H9 (cell line): ENCODE measurements around the gene SUFU. TPM values are rescaled to one million over a fixed set of nuclear protein-coding genes. Genes with fewer than 3 reads are reported as not detected.
A peak's percentile ranks its signal among the peaks of the same experiment; 100 is the strongest.

Source experiments
- DNase-seq: peaks from one replicate; pipeline ENCODE4 v3.0.0-alpha.2; 2017
- H2AFZ ChIP-seq: one replicate; pipeline ENCODE4 v1.6.1; 2013; ENCODE audit warnings: mild to moderate bottlenecking, low read length, control low read depth, moderate library complexity
- H2AK5ac ChIP-seq: 2 replicates; pipeline ENCODE4 v1.6.1; 2013; ENCODE audit warnings: low read length, control low read depth, mixed read lengths; ENCODE audit not compliant: insufficient read length
- H2BK120ac ChIP-seq: one replicate; pipeline ENCODE4 v1.6.1; 2013; ENCODE audit warnings: low read depth, mild to moderate bottlenecking, low read length, control low read depth, inconsistent platforms; ENCODE audit not compliant: poor library complexity, severe bottlenecking
- H2BK12ac ChIP-seq: 2 replicates; pipeline ENCODE4 v1.6.1; 2013; ENCODE audit warnings: low read length, control low read depth, mixed read lengths, low read depth; ENCODE audit not compliant: insufficient read length
- H2BK15ac ChIP-seq: 2 replicates; pipeline ENCODE4 v1.6.1; 2013; ENCODE audit warnings: low read depth, low read length, control low read depth
- H2BK20ac ChIP-seq: one replicate; pipeline ENCODE4 v1.6.1; 2013; ENCODE audit warnings: low read depth, mild to moderate bottlenecking, low read length, control low read depth, inconsistent platforms; ENCODE audit not compliant: poor library complexity, severe bottlenecking
- H2BK5ac ChIP-seq: 2 replicates; pipeline ENCODE4 v1.6.1; 2013; ENCODE audit warnings: low read length, control low read depth, mixed read lengths; ENCODE audit not compliant: insufficient read length
- H3K14ac ChIP-seq: 2 replicates; pipeline ENCODE4 v1.6.1; 2013; ENCODE audit warnings: low read length, control low read depth; ENCODE audit not compliant: insufficient read depth
- H3K18ac ChIP-seq: 2 replicates; pipeline ENCODE4 v1.6.1; 2013; ENCODE audit warnings: low read depth, mild to moderate bottlenecking, mixed read lengths, low read length, control low read depth; ENCODE audit not compliant: insufficient read length
- H3K23ac ChIP-seq: 2 replicates; pipeline ENCODE4 v1.6.1; 2013; ENCODE audit warnings: low read length, control low read depth, mixed read lengths, low read depth; ENCODE audit not compliant: insufficient read length
- H3K23me2 ChIP-seq: 2 replicates; pipeline ENCODE4 v1.6.1; 2013; ENCODE audit warnings: low read depth, mild to moderate bottlenecking, mixed read lengths, low read length, control low read depth; ENCODE audit not compliant: insufficient read length, poor library complexity, severe bottlenecking
- H3K27ac ChIP-seq: 2 replicates; pipeline ENCODE4 v1.5.1; 2013; ENCODE audit warnings: low read length, control low read depth, mixed read lengths, low read depth; ENCODE audit not compliant: insufficient read length
- H3K27me3 ChIP-seq: 2 replicates; pipeline ENCODE4 v1.6.1; 2013; ENCODE audit warnings: low read length, control low read depth, inconsistent platforms; ENCODE audit not compliant: insufficient read depth
- H3K4ac ChIP-seq: 2 replicates; pipeline ENCODE4 v1.6.1; 2013; ENCODE audit warnings: low read depth, mild to moderate bottlenecking, control low read depth, inconsistent platforms, low read length, moderate library complexity
- H3K4me1 ChIP-seq: 2 replicates; pipeline ENCODE4 v1.6.1; 2013; ENCODE audit warnings: low read length, control low read depth, inconsistent platforms; ENCODE audit not compliant: insufficient read depth
- H3K4me2 ChIP-seq: 2 replicates; pipeline ENCODE4 v1.6.1; 2013; ENCODE audit warnings: low read length, control low read depth, mixed read lengths; ENCODE audit not compliant: insufficient read length, insufficient read depth
- H3K56ac ChIP-seq: 2 replicates; pipeline ENCODE4 v1.6.1; 2013; ENCODE audit warnings: low read depth, mild to moderate bottlenecking, mixed read lengths, low read length, control low read depth; ENCODE audit not compliant: insufficient read length
- H3K79me1 ChIP-seq: 2 replicates; pipeline ENCODE4 v1.6.1; 2013; ENCODE audit warnings: low read depth, mild to moderate bottlenecking, moderate library complexity, low read length, control low read depth, inconsistent platforms; ENCODE audit not compliant: insufficient read depth, poor library complexity, severe bottlenecking
- H3K79me2 ChIP-seq: 2 replicates; pipeline ENCODE4 v1.6.1; 2013; ENCODE audit warnings: low read length, control low read depth, inconsistent platforms; ENCODE audit not compliant: insufficient read depth
- H3K9ac ChIP-seq: 2 replicates; pipeline ENCODE4 v1.6.1; 2013; ENCODE audit warnings: low read length, control low read depth, mixed read lengths; ENCODE audit not compliant: insufficient read length; ENCODE audit errors: extremely low read depth
- H3K9me3 ChIP-seq: one replicate; pipeline ENCODE4 v1.6.1; 2013; ENCODE audit warnings: low read depth, low read length, inconsistent platforms; ENCODE audit not compliant: control insufficient read depth
- H3T11ph ChIP-seq: one replicate; pipeline ENCODE4 v1.6.1; 2013; ENCODE audit warnings: mild to moderate bottlenecking, low read length, control low read depth, inconsistent platforms
- H4K20me1 ChIP-seq: one replicate; pipeline ENCODE4 v1.6.1; 2013; ENCODE audit not compliant: control insufficient read depth, insufficient read length, insufficient read depth
- H4K5ac ChIP-seq: 2 replicates; pipeline ENCODE4 v1.6.1; 2013; ENCODE audit warnings: low read depth, mild to moderate bottlenecking, mixed read lengths, low read length, control low read depth; ENCODE audit not compliant: insufficient read length
- H4K8ac ChIP-seq: replicated peaks from 2 replicates; pipeline ENCODE4 v1.6.1; 2013; ENCODE audit warnings: low read length, control low read depth, mixed read lengths, low read depth; ENCODE audit not compliant: insufficient read length
- H4K91ac ChIP-seq: 2 replicates; pipeline ENCODE4 v1.6.1; 2013; ENCODE audit warnings: low read depth, mild to moderate bottlenecking, moderate library complexity, mixed read lengths, low read length, control low read depth; ENCODE audit not compliant: insufficient read length
- H3K27ac Mint-ChIP-seq, 3 experiments: 2 replicates in 2 of 3; 3 replicates in 1 of 3; pipeline ENCODE4 v1.8.0; 2020 to 2021; ENCODE audit warnings: mixed read lengths in 3 of 3, mild to moderate bottlenecking in 1 of 3, moderate library complexity in 1 of 3
- H3K27me3 Mint-ChIP-seq: 2 replicates; pipeline ENCODE4 v1.8.0; 2021; ENCODE audit warnings: low read depth, mild to moderate bottlenecking, moderate library complexity, mixed read lengths
- H3K36me3 Mint-ChIP-seq, 3 experiments: 2 replicates in 2 of 3; 3 replicates in 1 of 3; pipeline ENCODE4 v1.8.0; 2020 to 2021; ENCODE audit warnings: low read depth in 3 of 3, mixed read lengths in 3 of 3; ENCODE audit not compliant: insufficient read depth in 1 of 3
- H3K4me1 Mint-ChIP-seq, 2 experiments: 2 replicates each; pipeline ENCODE4 v1.8.0; 2020; ENCODE audit warnings: mixed read lengths in 2 of 2
- H3K4me3 Mint-ChIP-seq, 2 experiments: 2 replicates in 1 of 2; 3 replicates in 1 of 2; pipeline ENCODE4 v1.8.0; 2020 to 2021; ENCODE audit warnings: mild to moderate bottlenecking in 2 of 2, mixed read lengths in 2 of 2, moderate library complexity in 1 of 2
- H3K9me3 Mint-ChIP-seq, 2 experiments: 2 replicates in 1 of 2; 3 replicates in 1 of 2; pipeline ENCODE4 v1.8.0; 2020; ENCODE audit warnings: mild to moderate bottlenecking in 2 of 2, mixed read lengths in 2 of 2, moderate library complexity in 1 of 2
- WGBS: extraction: QIAGEN DNeasy Blood & Tissue Kit; methylation state at CpG from one replicate; pipeline ENCODE4 v1.1.7; 2013; ENCODE audit warnings: missing lambda C conversion rate, low lambda C conversion rate, mixed read lengths; ENCODE audit not compliant: insufficient read length; ENCODE audit errors: extremely low coverage; 5-methylcytosine and 5-hydroxymethylcytosine counted together
- total RNA-seq: library from RNA; stranded (reverse); gene quantifications from 2 replicates; pipeline ENCODE4 v1.2.1, GENCODE V29; 2021
- TF ChIP-seq, protein P1 (sequence below): fragments of 200-600 bp; sonication (generic); conservative IDR thresholded peaks from 3 replicates; pipeline ENCODE4 v1.8.0; 2021; ENCODE audit warnings: antibody characterized with exemption, mild to moderate bottlenecking

SUFU gene
- total RNA-seq, 1 experiment from 2014 or later: 9.5 TPM

DNA sequence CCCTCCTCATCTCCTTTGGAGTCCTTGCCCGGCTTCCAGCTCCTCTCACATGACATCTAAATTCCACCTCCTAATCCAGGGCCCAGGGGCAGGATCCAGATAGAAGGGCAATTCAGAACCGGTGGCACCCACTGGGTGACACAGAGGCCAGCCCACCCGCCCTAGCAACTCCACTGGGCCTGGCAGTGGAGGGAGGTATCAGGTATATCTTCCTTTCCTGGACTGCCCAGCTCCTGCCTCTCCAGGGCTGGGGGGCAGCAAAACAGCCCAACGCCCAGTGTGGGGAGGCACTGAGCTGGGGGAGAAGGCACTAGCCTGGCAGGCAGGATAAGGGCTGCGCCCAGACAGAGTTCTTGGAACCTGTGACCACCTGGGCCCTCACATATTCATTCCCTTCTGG is 130.1 kb downstream of the SUFU start:
- peaks cover 13% of the 10 kb centered on the region for H3K4me1 ChIP-seq

More for the DNA sequence above, 130.1 kb downstream of the SUFU start:
- Histone ChIP-seq H2AK5ac (no peak overlapping the region), H3K56ac (no peak overlapping the region), H2AFZ (no peak overlapping the region), H2BK20ac (no peak overlapping the region), H3K4me2 (no peak overlapping the region), H3K27ac (no peak overlapping the region), H3T11ph (no peak overlapping the region), H4K5ac (no peak overlapping the region), H3K79me1 (no peaks in the 10 kb centered on the region), H3K14ac (no peak overlapping the region; the same call in 1 of the 2 replicates), H4K91ac (no peak overlapping the region), H4K20me1 (no peaks in the 10 kb centered on the region), H3K27me3 (no peaks in the 10 kb centered on the region), H4K8ac (no peak overlapping the region), H3K9me3 (no peaks in the 10 kb centered on the region), H2BK120ac (no peak overlapping the region), H2BK5ac (no peak overlapping the region), H2BK12ac (no peak overlapping the region), H2BK15ac (no peak overlapping the region), H3K4ac (no peak overlapping the region), H3K18ac (no peak overlapping the region), H3K23ac (no peak overlapping the region), H3K9ac (no peak overlapping the region), H3K79me2 (no peaks in the 10 kb centered on the region), H3K23me2 (no peaks in the 10 kb centered on the region)
- Mint-ChIP-seq H3K27me3 (peaks cover 4% of the 10 kb centered on the region; the same call in 1 of the 2 replicates), H3K9me3 (peaks cover 0 to 2% of the 10 kb centered on the region in 2 experiments; a peak in 1 of 5 replicates), H3K4me3 (no peak overlapping the region), H3K36me3 (peaks cover 0 to 4% (median 0%) of the 10 kb centered on the region in 3 experiments; a peak in 4 of 7 replicates), H3K27ac (peak overlapping the region in 2 of 3 experiments; percentile 19 to 44; a peak in 2 of 7 replicates), H3K4me1 (peaks cover 53 to 56% of the 10 kb centered on the region in 2 experiments)
- TF ChIP-seq, protein P1, sequence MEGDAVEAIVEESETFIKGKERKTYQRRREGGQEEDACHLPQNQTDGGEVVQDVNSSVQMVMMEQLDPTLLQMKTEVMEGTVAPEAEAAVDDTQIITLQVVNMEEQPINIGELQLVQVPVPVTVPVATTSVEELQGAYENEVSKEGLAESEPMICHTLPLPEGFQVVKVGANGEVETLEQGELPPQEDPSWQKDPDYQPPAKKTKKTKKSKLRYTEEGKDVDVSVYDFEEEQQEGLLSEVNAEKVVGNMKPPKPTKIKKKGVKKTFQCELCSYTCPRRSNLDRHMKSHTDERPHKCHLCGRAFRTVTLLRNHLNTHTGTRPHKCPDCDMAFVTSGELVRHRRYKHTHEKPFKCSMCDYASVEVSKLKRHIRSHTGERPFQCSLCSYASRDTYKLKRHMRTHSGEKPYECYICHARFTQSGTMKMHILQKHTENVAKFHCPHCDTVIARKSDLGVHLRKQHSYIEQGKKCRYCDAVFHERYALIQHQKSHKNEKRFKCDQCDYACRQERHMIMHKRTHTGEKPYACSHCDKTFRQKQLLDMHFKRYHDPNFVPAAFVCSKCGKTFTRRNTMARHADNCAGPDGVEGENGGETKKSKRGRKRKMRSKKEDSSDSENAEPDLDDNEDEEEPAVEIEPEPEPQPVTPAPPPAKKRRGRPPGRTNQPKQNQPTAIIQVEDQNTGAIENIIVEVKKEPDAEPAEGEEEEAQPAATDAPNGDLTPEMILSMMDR: no peak
- no CpG with 5 or more reads among the region's 5 CpGs for WGBS
- DNase-seq: no peak
